Psoas muscle (tissue), 8 donors: ENCODE measurements around the gene TRIM33. TPM values are rescaled to one million over a fixed set of nuclear protein-coding genes. Genes with fewer than 3 reads are reported as not detected.

Experiments used
- ATAC-seq, 4 donors: fragments of 200-7000 bp; cut with Tn5 transposase; one replicate each; pipeline ENCODE4 v1.9.1; 2020; ENCODE audit warnings: moderate library complexity in 3 of 4, mild to moderate bottlenecking in 2 of 4
- DNase-seq, 2 donors: peaks; one replicate each; pipeline ENCODE4 v3.0.0-alpha.2; 2020
- H3K27ac ChIP-seq: fragments of 200-600 bp; one replicate; pipeline ENCODE4 v1.8.0; 2022
- H3K27me3 ChIP-seq, 3 donors: fragments of 200-600 bp in 1 of 3; one replicate each; pipeline versions ENCODE4 v1.6.1 to v1.8.0; 2013 to 2022; ENCODE audit warnings: low read length in 2 of 3, mild to moderate bottlenecking in 2 of 3, moderate library complexity in 1 of 3; ENCODE audit not compliant: insufficient read depth in 3 of 3
- H3K36me3 ChIP-seq, 2 donors: fragments of 200-600 bp in 1 of 2; one replicate each; pipeline versions ENCODE4 v1.6.1 to v1.8.0; 2013 to 2022; ENCODE audit warnings: low read depth in 1 of 2, mild to moderate bottlenecking in 1 of 2, moderate library complexity in 1 of 2; ENCODE audit not compliant: insufficient read depth in 1 of 2
- H3K4me1 ChIP-seq: fragments of 200-600 bp; one replicate; pipeline ENCODE4 v1.8.0; 2022
- H3K4me3 ChIP-seq: fragments of 200-600 bp; one replicate; pipeline ENCODE4 v1.8.0; 2022; ENCODE audit warnings: mild to moderate bottlenecking
- H3K9me3 ChIP-seq: fragments of 200-600 bp; one replicate; pipeline ENCODE4 v1.8.0; 2022
- CTCF ChIP-seq: fragments of 200-600 bp; IDR thresholded peaks from one replicate; pipeline ENCODE4 v1.8.0; 2022; ENCODE audit warnings: antibody characterized with exemption
- WGBS, 3 donors: extraction: QIAGEN DNeasy Blood & Tissue Kit; methylation state at CpG; one replicate each; pipeline versions ENCODE4 v1.1.6 to v1.1.7; 2013; 5-methylcytosine and 5-hydroxymethylcytosine counted together
- intact Hi-C, 2 donors: fragments of 100-400 bp; cut with DNase I; formaldehyde crosslinking; loops; one replicate each; pipeline versions ENCODE4 v1.11.0 to v1.14.2; 2022
- polyA plus RNA-seq, 3 donors: library from polyadenylated mRNA; stranded (reverse); fragments of 200-250 nt; gene quantifications; one replicate each; pipeline ENCODE4 v1.2.3, GENCODE V29; 2013
- total RNA-seq, 4 donors: library from RNA; stranded (reverse); fragmentation: NEBNext Ultra II Directional in 2 of 4; extraction: Animal tissue kit (Norgen Biotek cat#: 25700) in 2 of 4; gene quantifications; one replicate each; pipeline versions ENCODE4 v1.2.1 to v1.2.4, GENCODE V29; 2021 to 2023
- donor health status: healthy with polysubstance abuse.
- donor health status: DM: no; HTN: no; CAD: no; lungs with moderate emphysema.
- donor health status: Bipolar disorder and iron deficiency.
- donor health status: healthy.
- donor health status: DM: yes; HTN: yes; CAD: no.
- donor health status: DM: no; HTN: no; CAD: no.
- donor health status: DM: no; HTN: no; CAD: no.
- donor health status: DM: yes; HTN: yes; CAD: no.

Gene TRIM33
- total and polyA plus RNA-seq, 7 donors, result 4.6 to 22.0 (median 15.2) TPM

DNA sequence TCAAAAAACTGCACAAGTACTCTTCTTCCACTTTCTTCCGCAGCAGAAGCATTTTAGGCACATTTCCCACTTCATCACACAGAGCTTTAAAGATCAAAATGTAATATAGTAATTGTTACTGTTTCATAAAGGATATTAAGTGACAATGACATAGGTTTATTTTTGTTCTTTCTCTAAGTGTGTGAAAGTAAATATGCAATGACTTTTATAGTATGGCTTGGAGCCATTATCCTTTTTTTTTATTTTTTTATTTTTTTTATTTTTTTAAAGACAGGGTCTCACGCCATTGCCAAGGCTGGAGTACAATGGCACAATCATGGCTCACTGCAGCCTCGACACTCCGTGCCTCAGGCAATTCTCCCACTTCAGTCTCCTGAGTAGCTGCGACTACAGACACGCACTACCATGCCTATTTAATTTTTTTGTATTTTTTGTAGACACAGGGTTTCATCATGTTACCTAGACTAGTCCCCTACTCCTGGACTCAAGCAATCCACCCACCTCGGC, 7.0 kb downstream of the TRIM33 start:
- TF ChIP-seq CTCF, result no peak
- no peaks in the 10 kb centered on the region for H3K9me3 ChIP-seq
- WGBS, 3 donors, result 69 to 85% (median 78%) methylated on average over 7 of the region's 7 CpGs
- H3K4me3 ChIP-seq, result no peak overlapping the region
- intact Hi-C loops, result no loop called here
- H3K4me1 ChIP-seq, result peaks cover 36% of the 10 kb centered on the region
- no peak for DNase-seq
- no peak for ATAC-seq
- peaks cover 0 to 4% of the 10 kb centered on the region in 2 donors for H3K36me3 ChIP-seq
- no peaks in the 10 kb centered on the region for H3K27me3 ChIP-seq
- H3K27ac ChIP-seq, result no peak overlapping the region

- H3K9me3 ChIP-seq, result no peaks in the 10 kb centered on the region
- TF ChIP-seq CTCF, result no peak
- no peak for DNase-seq
- H3K4me3 ChIP-seq, result no peak overlapping the region
- peaks cover 21% of the 10 kb centered on the region for H3K4me1 ChIP-seq
- peaks cover 0 to 4% of the 10 kb centered on the region in 2 donors for H3K36me3 ChIP-seq
- H3K27ac ChIP-seq, result no peak overlapping the region
- intact Hi-C loops, result no loop called here
- no peak for ATAC-seq
- H3K27me3 ChIP-seq, result no peaks in the 10 kb centered on the region
Observed at GRCh38 chr1:114502080-114502479, 8.9 kb downstream of the TRIM33 start.

DNA sequence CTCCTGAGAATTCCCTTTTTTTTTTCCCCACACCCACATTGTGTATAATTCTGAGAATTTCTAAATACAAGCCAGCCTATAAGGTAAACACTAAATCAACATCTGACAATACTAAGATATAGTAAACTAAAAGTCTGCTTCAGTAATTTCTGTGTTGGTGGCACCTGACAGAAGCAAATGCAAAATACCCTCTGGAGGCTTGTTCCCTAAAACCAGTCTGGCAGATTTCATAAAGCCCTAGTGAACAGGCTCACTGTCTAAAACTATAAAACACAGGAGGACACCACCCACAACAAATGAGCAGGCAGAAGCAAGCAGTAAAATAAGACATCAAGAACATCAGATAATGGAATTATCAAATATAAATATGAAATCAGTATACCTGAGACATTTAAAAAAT, 11.5 kb downstream of the TRIM33 start:
- H3K36me3 ChIP-seq, result no peaks in the 10 kb centered on the region
- H3K4me1 ChIP-seq, result peaks cover 43% of the 10 kb centered on the region
- TF ChIP-seq CTCF, result no peak
- no peak overlapping the region for H3K27ac ChIP-seq
- H3K9me3 ChIP-seq, result no peaks in the 10 kb centered on the region
- intact Hi-C loops, result no loop called here
- no peaks in the 10 kb centered on the region for H3K27me3 ChIP-seq
- no peak overlapping the region for H3K4me3 ChIP-seq
- DNase-seq, result no peak
- ATAC-seq, result no peak

GRCh38 chr1:114496089-114496488, 14.9 kb downstream of the TRIM33 start:
- WGBS, 3 donors, result 77 to 86% (median 78%) methylated on average over 1 of the region's 1 CpG
- TF ChIP-seq CTCF, result no peak
- Histone ChIP-seq H3K9me3 (no peaks in the 10 kb centered on the region), H3K27ac (no peak overlapping the region), H3K4me3 (no peak overlapping the region), H3K27me3 (no peaks in the 10 kb centered on the region), H3K4me1 (peaks cover 30% of the 10 kb centered on the region), H3K36me3 (no peaks in the 10 kb centered on the region)
- DNase-seq (no peak), ATAC-seq (peak in 2 of 4 donors; percentile 5 to 26)
- intact Hi-C loops, result no loop called here

DNA sequence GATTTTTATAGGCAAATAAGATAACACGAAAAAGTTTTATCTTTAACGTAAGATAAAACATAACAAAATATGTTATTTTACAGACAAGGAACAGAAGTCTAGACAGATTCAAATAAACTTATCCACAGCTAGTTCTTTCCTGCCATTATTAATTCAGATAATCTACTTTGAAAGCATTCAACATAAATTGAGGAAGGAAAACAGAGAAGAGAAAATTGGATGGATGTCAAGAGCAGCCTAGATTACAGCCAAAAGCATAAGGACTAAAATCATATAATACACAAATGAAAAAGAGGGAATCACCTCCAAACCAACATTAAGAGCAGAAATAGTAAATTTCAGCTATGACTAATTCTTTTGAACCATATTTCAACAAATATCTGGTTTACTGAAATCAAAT, 15.5 kb downstream of the TRIM33 start:
- Histone ChIP-seq H3K36me3 (no peaks in the 10 kb centered on the region), H3K9me3 (no peaks in the 10 kb centered on the region), H3K27me3 (no peaks in the 10 kb centered on the region), H3K4me1 (peaks cover 30% of the 10 kb centered on the region), H3K27ac (no peak overlapping the region), H3K4me3 (no peak overlapping the region)
- intact Hi-C loops, result no loop called here
- TF ChIP-seq CTCF, result no peak
- no peak for DNase-seq
- no peak for ATAC-seq
- WGBS, 3 donors, result 89 to 97% (median 90%) methylated on average over 2 of the region's 2 CpGs
